GM18519 (cell line): ENCODE results near the gene ARHGDIG.

Experiments used
- ATAC-seq: cut with Tn5 transposase; IDR thresholded peaks from one replicate; pipeline ENCODE4 v1.9.1; 2021; ENCODE audit warnings: mild to moderate bottlenecking, moderate library complexity; ENCODE audit not compliant: unreplicated experiment, low FRiP score

The ARHGDIG gene

GRCh38 chr16:293043-293775 lies 12.8 kb downstream of the ARHGDIG start:
- ATAC-seq = no peak

DNA sequence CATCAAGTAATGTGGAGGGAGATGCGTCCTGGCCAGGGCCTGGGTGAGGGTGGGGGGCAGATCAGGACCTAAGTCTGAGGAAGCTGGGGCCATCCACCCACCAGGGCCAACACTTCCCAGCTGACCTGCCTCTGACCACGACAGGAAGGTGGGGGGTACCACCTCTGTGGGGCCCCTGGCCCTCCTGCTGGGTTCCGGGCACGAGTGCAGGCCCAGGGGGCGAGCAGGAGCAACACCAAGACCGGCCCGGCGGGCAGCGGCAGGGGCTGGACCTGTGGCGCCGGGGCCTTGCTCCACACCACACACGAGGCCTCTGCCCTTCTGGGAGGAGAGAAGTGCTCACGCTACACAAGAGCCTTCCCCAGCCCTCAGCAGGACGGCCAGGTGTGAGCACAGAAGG lies 15.9 kb downstream of the ARHGDIG start:
- no peak for ATAC-seq

- no peak for ATAC-seq
Observed at GRCh38 chr16:296806-297510, 16.6 kb downstream of the ARHGDIG start.

- no peak for ATAC-seq
Observed at GRCh38 chr16:297832-298231, 17.4 kb downstream of the ARHGDIG start.

DNA sequence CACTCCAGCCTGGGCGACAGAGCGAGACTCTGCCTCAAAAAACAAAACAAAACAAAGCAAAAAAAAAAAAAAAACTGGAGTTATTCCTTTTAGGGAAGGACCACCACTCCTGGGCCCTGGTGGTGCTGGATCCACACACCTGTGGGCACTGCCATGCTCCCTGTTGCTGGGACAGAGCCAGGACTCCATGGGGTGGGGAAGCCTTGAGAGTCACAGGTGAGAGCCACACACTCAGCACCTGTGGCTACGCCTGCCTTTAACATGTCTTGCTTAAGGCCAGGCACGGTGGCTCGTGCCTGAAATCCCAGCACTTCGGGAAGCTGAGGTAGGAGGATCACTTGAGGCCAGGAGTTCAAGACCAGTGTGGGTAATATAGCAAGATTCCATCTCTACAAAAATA lies 20.8 kb downstream of the ARHGDIG start:
- ATAC-seq = no peak

GRCh38 chr16:301950-302349 lies 21.6 kb downstream of the ARHGDIG start:
- no peak for ATAC-seq

DNA sequence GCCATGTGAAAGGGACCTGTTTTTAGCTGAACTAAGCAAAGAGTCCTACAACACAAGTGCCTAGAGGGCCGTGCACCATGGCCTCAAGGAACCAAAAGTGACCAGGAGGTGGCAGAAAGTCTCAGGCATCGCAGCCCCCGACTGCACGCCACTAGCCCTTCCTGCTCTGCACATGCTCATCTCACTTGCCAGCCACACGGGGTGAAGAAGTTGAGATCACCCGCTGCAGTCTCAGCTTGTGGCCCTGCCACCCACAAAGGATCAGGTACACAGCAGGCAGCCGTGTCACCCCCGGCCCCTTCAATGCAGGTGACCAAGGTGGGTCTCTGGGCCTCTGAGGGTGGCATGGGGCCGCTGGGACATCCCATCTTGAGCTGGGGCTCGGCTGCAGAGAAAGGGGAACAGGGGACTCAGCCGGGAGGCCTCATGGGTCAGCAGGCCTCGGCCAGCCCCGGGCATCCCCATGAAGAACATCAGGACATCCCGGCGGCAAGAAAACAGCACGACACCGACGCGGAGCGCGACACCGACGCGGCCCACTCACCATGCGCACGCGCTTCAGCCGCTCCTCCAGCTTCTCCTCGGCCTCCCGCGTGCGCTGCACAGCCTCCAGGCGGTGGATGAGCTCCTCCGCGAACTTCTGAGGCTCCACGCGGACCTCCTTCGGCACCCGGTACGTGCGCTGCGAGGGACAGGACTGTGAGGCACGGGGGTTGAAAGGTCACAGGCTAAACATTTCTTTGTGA lies 23.5 kb downstream of the ARHGDIG start:
- no peak for ATAC-seq

- ATAC-seq = no peak
Observed at GRCh38 chr16:305916-306626, 25.7 kb downstream of the ARHGDIG start.

DNA sequence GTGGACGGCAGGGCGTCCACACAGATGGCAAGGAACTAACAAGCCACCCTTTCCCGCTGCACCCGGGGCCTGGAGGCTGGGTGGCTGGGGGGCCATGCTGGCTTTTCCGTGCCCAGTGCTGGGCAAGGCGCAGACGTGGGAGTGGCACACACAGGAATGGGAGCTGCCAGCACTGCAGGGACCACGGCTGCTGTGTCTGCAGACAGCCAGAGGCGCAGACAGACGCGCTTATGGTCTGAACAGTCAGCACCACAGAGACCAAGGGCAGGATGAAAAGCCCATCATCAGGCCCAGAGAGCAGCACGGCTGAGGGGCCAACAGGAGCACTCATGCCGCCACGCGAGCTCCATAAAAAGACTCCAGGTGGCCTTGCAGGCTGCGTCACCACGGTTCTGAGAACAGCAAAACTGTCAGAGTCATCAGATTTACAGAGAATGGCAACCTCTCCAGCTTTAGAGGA lies 26.6 kb downstream of the ARHGDIG start:
- ATAC-seq = no peak

- no peak for ATAC-seq
Observed at GRCh38 chr16:307691-308312, 27.4 kb downstream of the ARHGDIG start.

DNA sequence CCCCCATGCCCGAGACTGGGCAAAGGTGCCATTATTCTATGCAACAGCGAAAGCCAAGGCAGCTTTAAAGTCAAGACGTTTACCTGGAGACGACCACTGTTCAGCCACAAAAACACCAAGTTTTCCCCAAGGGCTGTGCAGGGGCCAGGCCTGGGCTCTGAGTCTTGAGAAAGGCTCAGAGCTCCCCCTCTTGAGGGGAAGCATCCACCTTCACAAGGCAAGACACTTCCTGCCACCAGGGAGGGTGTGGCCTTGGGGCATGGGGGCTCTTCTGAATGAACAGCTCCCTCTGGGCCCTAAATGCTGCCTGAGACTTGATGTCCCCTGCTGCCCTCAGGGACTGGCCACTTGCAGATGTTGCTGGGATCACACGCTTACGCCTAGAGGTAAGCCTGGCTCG lies 29.1 kb downstream of the ARHGDIG start:
- ATAC-seq = no peak

- no peak for ATAC-seq
Observed at GRCh38 chr16:311725-312124, 31.3 kb downstream of the ARHGDIG start.

GRCh38 chr16:314351-314750 lies 34.0 kb downstream of the ARHGDIG start:
- no peak for ATAC-seq

DNA sequence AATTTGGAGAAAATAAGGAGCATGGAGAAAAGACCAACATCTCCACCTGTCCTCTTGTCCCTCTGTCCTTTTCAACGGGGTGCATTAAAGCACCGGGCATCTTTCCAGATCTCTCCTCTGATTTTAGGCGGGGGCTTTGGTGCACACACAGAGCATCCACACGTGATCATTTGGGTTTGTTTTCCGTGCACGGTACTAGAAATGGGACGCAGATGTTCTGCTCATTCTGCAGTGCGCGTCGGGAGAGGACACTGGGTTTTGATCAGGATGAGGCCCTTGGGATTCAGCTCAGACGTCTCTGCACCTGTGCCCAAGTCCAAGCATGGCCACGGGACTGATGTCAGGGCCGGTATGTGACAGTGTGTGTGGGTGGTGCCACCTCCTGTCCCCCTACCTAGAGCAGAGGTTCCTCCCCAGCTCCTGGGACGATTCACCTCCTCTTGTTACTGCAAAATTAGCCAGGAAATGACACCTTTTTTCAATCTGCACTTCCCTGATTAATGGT lies 34.5 kb downstream of the ARHGDIG start:
- no peak for ATAC-seq

DNA sequence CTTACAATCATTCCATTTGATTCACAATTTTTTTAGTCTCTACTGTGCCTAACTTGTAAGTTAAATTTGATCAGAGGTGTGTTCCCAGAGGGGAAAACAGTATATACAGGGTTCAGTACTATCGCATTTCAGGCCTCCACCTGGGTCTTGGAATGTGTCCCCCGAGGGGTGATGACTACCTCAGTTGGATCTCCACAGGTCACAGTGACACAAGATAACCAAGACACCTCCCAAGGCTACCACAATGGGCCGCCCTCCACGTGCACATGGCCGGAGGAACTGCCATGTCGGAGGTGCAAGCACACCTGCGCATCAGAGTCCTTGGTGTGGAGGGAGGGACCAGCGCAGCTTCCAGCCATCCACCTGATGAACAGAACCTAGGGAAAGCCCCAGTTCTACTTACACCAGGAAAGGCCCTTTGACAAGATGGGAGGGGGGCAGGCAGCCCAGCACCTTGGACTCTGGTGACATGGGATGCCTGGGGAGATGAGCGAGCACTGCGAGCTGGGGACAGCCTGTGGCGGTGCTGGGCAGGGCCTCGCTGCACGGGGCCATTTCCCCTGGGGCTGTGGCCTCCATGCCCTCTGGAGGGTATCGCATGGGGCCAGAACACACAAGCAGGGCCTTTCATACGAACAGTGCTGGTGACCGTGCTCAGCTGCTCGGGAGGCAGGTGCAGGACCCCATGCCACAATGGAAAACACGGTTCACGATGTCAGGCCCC lies 36.5 kb downstream of the ARHGDIG start:
- ATAC-seq = no peak

DNA sequence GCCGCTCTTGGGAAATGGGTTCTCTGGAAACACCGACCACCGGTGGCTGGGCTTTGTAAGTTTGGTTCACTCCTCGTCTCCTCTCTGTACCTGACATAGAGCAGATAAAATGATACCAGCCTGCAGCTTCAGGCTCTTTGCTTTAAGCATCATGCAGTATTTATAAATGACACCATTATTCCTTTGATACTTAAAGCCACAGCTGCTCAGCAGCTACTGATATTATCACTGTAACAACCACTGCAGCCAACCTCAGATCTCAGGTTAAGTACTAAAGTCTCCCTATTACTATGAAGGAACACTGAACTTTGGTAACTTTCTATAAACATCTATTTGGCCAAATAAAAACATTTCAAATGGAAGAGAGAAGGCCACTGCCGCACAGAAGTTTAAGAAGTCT lies 37.2 kb downstream of the ARHGDIG start:
- no peak for ATAC-seq

- ATAC-seq = no peak
Observed at GRCh38 chr16:318628-319027, 38.2 kb downstream of the ARHGDIG start.

GRCh38 chr16:320206-320605 lies 39.8 kb downstream of the ARHGDIG start:
- no peak for ATAC-seq

DNA sequence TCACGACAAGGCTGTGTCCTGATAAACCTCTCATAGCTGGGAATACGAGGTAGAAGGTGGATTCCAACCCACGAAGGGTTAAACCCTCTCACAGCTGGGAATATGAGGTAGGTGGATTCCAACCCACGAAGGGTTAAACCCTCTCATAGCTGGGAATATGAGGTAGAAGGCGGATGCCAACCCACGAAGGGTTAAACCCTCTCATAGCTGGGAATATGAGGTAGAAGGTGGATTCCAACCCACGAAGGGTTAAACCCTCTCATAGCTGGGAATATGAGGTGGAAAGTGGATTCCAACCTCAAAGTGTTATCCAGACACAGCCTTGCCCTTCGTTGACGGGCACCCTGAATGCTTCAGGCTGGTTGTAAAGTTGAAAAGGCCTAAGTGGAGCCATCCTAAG lies 41.1 kb downstream of the ARHGDIG start:
- no peak for ATAC-seq
